GM23338 (cell line): Measurements from ENCODE around the gene IL36B. TPM values are rescaled to one million over a fixed set of nuclear protein-coding genes. Genes with fewer than 3 reads are reported as not detected.

Experiments used
- ATAC-seq: fragments of 200-7000 bp; cut with Tn5 transposase; 3 replicates; pipeline ENCODE4 v1.9.1; 2020
- DNase-seq: peaks from one replicate; pipeline ENCODE4 v3.0.0-alpha.2; 2015; ENCODE audit warnings: low spot score
- H2AFZ ChIP-seq: fragments of 200-600 bp; sonication (generic); 2 replicates; pipeline ENCODE4 v1.8.0; 2016; ENCODE audit warnings: antibody characterized with exemption, mild to moderate bottlenecking, moderate library complexity
- H3F3A ChIP-seq: fragments of 200-600 bp; sonication (generic); replicated peaks from 2 replicates; pipeline ENCODE4 v1.8.0; 2017; ENCODE audit warnings: antibody characterized with exemption, mixed run types, low read depth
- H3K27ac ChIP-seq: fragments of 200-600 bp; sonication (generic); 2 replicates; pipeline ENCODE4 v1.6.1; 2016; ENCODE audit warnings: low read depth
- H3K27me3 ChIP-seq: fragments of 200-600 bp; sonication (generic); 2 replicates; pipeline ENCODE4 v1.8.0; 2016; ENCODE audit warnings: mild to moderate bottlenecking, mixed run types, moderate library complexity; ENCODE audit not compliant: insufficient read depth
- H3K36me3 ChIP-seq: fragments of 200-600 bp; sonication (generic); 2 replicates; pipeline ENCODE4 v1.8.0; 2016; ENCODE audit warnings: mild to moderate bottlenecking; ENCODE audit not compliant: insufficient read depth
- H3K4me1 ChIP-seq: fragments of 200-600 bp; sonication (generic); 2 replicates; pipeline ENCODE4 v1.8.0; 2016; ENCODE audit warnings: mild to moderate bottlenecking, moderate library complexity; ENCODE audit not compliant: insufficient read depth
- H3K4me2 ChIP-seq: fragments of 200-600 bp; sonication (generic); 2 replicates; pipeline ENCODE4 v1.7.1; 2017; ENCODE audit warnings: mixed run types
- H3K4me3 ChIP-seq: fragments of 200-600 bp; sonication (generic); 2 replicates; pipeline ENCODE4 v1.6.1; 2016; ENCODE audit warnings: mixed run types
- H3K79me2 ChIP-seq: fragments of 200-600 bp; sonication (generic); replicated peaks from 2 replicates; pipeline ENCODE4 v1.8.0; 2017; ENCODE audit warnings: mild to moderate bottlenecking; ENCODE audit not compliant: insufficient read depth
- H3K9me2 ChIP-seq: fragments of 200-600 bp; sonication (generic); 2 replicates; pipeline ENCODE4 v1.8.0; 2017; ENCODE audit not compliant: insufficient read depth
- H4K20me1 ChIP-seq: fragments of 200-600 bp; sonication (generic); replicated peaks from 2 replicates; pipeline ENCODE4 v1.8.0; 2017; ENCODE audit warnings: mild to moderate bottlenecking; ENCODE audit not compliant: insufficient read depth
- H3K27ac Mint-ChIP-seq: 2 replicates; pipeline ENCODE4 v1.8.0; 2020; ENCODE audit warnings: inconsistent platforms, mild to moderate bottlenecking, moderate library complexity, mixed read lengths
- H3K27me3 Mint-ChIP-seq: 3 replicates; pipeline ENCODE4 v1.8.0; 2022; ENCODE audit warnings: low read depth, mild to moderate bottlenecking, moderate library complexity, mixed read lengths, inconsistent platforms; ENCODE audit not compliant: insufficient read depth, poor library complexity
- H3K36me3 Mint-ChIP-seq: 3 replicates; pipeline ENCODE4 v1.8.0; 2021; ENCODE audit warnings: low read depth, mild to moderate bottlenecking, inconsistent platforms, moderate library complexity, mixed read lengths
- H3K4me1 Mint-ChIP-seq: 3 replicates; pipeline ENCODE4 v1.8.0; 2020; ENCODE audit warnings: mild to moderate bottlenecking, inconsistent platforms, mixed read lengths
- H3K4me3 Mint-ChIP-seq: 3 replicates; pipeline ENCODE4 v1.8.0; 2021; ENCODE audit warnings: moderate library complexity, mild to moderate bottlenecking, inconsistent platforms, mixed read lengths
- H3K9me3 Mint-ChIP-seq: 3 replicates; pipeline ENCODE4 v1.8.0; 2020; ENCODE audit warnings: moderate library complexity, mild to moderate bottlenecking, inconsistent platforms, mixed read lengths
- CREB1 ChIP-seq: fragments of 250-450 bp; sonication (Bioruptor Pico); IDR thresholded peaks from 2 replicates; pipeline ENCODE4 v1.5.0; 2020; ENCODE audit warnings: low read depth, mild to moderate bottlenecking, moderate library complexity
- EZH2phosphoT487 ChIP-seq: fragments of 200-600 bp; sonication (generic); IDR thresholded peaks from one replicate; pipeline ENCODE4 v1.8.1; 2018; ENCODE audit warnings: antibody characterized with exemption; ENCODE audit not compliant: unreplicated experiment
- POLR2AphosphoS5 ChIP-seq: IDR thresholded peaks from 2 replicates; pipeline ENCODE4 v1.6.1; 2016; ENCODE audit warnings: antibody characterized with exemption, low read depth
- STAT1 ChIP-seq: IDR thresholded peaks from one replicate; pipeline ENCODE4 v1.6.1; 2016; ENCODE audit warnings: antibody characterized with exemption; ENCODE audit not compliant: unreplicated experiment
- polyA plus RNA-seq: library from polyadenylated mRNA; unstranded; fragments of >200 nt; fragmentation: Nextera tagmentation; extraction: Ambion mirVana; gene quantifications from 2 replicates; pipeline ENCODE4 v1.2.1, GENCODE V29; 2016
- total RNA-seq: library from RNA; depleted of rRNA; stranded (reverse); fragments of >200 nt; shearing (Covaris generic); gene quantifications from 2 replicates; pipeline ENCODE4 v1.2.3, GENCODE V29; 2014
- TF ChIP-seq, protein P1 (sequence below), 2 experiments: fragments of 200-600 bp in 1 of 2; sonication (generic) in 1 of 2; conservative IDR thresholded peaks; 2 replicates each; pipeline versions ENCODE4 v1.5.1 to v1.6.1; 2016 to 2017; ENCODE audit warnings: antibody characterized with exemption in 2 of 2, low read depth in 2 of 2, mild to moderate bottlenecking in 2 of 2, moderate library complexity in 1 of 2
- TF ChIP-seq, protein P2 (sequence below): IDR thresholded peaks from 2 replicates; pipeline ENCODE4 v1.6.1; 2016; ENCODE audit warnings: antibody characterized with exemption
- TF ChIP-seq, protein P3 (sequence below): IDR thresholded peaks from one replicate; pipeline ENCODE4 v1.6.1; 2018; ENCODE audit warnings: antibody characterized with exemption; ENCODE audit not compliant: unreplicated experiment
- TF ChIP-seq, protein P4 (sequence below): fragments of 250-450 bp; sonication (Bioruptor Pico); IDR thresholded peaks from 2 replicates; pipeline ENCODE4 v1.5.0; 2020; ENCODE audit warnings: mild to moderate bottlenecking, moderate library complexity

IL36B gene
- total and polyA plus RNA-seq, 2 experiments from 2014 or later, result not detected

DNA sequence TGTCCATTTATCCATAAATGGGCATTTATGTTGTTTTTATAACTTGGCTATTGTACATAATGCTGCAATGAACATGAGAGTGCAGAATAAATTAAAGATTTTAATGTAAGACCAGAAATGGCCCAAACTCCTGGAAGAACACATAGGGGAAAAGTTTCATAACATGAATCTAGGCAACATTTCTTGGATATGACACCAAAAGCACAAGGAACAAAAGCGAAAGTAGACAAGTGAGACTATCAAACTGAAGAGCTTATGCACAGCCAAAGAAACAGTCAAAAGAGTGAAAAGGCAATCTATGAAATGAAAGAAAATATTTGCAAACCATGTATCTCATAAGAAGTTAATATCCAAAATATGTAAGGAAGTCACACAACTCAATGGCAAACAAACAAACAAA is 41.6 kb downstream of the IL36B start (continued):
- TF ChIP-seq, protein P1, sequence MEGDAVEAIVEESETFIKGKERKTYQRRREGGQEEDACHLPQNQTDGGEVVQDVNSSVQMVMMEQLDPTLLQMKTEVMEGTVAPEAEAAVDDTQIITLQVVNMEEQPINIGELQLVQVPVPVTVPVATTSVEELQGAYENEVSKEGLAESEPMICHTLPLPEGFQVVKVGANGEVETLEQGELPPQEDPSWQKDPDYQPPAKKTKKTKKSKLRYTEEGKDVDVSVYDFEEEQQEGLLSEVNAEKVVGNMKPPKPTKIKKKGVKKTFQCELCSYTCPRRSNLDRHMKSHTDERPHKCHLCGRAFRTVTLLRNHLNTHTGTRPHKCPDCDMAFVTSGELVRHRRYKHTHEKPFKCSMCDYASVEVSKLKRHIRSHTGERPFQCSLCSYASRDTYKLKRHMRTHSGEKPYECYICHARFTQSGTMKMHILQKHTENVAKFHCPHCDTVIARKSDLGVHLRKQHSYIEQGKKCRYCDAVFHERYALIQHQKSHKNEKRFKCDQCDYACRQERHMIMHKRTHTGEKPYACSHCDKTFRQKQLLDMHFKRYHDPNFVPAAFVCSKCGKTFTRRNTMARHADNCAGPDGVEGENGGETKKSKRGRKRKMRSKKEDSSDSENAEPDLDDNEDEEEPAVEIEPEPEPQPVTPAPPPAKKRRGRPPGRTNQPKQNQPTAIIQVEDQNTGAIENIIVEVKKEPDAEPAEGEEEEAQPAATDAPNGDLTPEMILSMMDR (conservative IDR thresholded peaks at IDR 0.05; ENCODE audit: low read depth in 2 of 2), result no peak
- TF ChIP-seq, protein P2, sequence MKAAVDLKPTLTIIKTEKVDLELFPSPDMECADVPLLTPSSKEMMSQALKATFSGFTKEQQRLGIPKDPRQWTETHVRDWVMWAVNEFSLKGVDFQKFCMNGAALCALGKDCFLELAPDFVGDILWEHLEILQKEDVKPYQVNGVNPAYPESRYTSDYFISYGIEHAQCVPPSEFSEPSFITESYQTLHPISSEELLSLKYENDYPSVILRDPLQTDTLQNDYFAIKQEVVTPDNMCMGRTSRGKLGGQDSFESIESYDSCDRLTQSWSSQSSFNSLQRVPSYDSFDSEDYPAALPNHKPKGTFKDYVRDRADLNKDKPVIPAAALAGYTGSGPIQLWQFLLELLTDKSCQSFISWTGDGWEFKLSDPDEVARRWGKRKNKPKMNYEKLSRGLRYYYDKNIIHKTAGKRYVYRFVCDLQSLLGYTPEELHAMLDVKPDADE, result no peak

DNA sequence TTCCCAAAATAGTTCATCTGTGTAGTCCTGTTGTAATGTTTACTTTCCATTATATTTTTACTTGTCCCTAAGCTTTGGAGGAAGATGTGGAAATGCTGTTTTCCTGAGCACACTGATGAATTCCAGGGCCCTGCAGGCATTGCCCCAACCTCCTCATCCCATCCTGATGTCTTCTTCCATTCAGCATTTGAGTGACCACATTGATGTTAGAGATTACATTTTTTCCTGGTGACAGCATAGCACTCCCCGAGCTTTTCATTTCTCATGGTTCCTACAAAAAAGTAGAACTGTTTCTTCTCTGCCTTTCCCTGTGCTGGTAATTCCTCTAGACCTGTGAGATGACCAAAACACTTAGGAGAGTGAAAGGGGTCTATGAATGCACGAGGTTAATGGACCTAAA is 42.6 kb downstream of the IL36B start:
- H3K36me3 Mint-ChIP-seq, result no peaks in the 10 kb centered on the region
- ATAC-seq, result no peak
- no peaks in the 10 kb centered on the region; the same call in 2 of the 3 replicates for H3K9me3 Mint-ChIP-seq
- TF ChIP-seq, protein P1 (conservative IDR thresholded peaks at IDR 0.05; ENCODE audit: low read depth in 2 of 2), result no peak
- TF ChIP-seq, protein P3, sequence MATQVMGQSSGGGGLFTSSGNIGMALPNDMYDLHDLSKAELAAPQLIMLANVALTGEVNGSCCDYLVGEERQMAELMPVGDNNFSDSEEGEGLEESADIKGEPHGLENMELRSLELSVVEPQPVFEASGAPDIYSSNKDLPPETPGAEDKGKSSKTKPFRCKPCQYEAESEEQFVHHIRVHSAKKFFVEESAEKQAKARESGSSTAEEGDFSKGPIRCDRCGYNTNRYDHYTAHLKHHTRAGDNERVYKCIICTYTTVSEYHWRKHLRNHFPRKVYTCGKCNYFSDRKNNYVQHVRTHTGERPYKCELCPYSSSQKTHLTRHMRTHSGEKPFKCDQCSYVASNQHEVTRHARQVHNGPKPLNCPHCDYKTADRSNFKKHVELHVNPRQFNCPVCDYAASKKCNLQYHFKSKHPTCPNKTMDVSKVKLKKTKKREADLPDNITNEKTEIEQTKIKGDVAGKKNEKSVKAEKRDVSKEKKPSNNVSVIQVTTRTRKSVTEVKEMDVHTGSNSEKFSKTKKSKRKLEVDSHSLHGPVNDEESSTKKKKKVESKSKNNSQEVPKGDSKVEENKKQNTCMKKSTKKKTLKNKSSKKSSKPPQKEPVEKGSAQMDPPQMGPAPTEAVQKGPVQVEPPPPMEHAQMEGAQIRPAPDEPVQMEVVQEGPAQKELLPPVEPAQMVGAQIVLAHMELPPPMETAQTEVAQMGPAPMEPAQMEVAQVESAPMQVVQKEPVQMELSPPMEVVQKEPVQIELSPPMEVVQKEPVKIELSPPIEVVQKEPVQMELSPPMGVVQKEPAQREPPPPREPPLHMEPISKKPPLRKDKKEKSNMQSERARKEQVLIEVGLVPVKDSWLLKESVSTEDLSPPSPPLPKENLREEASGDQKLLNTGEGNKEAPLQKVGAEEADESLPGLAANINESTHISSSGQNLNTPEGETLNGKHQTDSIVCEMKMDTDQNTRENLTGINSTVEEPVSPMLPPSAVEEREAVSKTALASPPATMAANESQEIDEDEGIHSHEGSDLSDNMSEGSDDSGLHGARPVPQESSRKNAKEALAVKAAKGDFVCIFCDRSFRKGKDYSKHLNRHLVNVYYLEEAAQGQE, result no peak
- TF ChIP-seq EZH2phosphoT487 (no peak), STAT1 (no peak), POLR2AphosphoS5 (no peak), CREB1 (CRISPR knock-in tag) (no peak)
- TF ChIP-seq, protein P4, sequence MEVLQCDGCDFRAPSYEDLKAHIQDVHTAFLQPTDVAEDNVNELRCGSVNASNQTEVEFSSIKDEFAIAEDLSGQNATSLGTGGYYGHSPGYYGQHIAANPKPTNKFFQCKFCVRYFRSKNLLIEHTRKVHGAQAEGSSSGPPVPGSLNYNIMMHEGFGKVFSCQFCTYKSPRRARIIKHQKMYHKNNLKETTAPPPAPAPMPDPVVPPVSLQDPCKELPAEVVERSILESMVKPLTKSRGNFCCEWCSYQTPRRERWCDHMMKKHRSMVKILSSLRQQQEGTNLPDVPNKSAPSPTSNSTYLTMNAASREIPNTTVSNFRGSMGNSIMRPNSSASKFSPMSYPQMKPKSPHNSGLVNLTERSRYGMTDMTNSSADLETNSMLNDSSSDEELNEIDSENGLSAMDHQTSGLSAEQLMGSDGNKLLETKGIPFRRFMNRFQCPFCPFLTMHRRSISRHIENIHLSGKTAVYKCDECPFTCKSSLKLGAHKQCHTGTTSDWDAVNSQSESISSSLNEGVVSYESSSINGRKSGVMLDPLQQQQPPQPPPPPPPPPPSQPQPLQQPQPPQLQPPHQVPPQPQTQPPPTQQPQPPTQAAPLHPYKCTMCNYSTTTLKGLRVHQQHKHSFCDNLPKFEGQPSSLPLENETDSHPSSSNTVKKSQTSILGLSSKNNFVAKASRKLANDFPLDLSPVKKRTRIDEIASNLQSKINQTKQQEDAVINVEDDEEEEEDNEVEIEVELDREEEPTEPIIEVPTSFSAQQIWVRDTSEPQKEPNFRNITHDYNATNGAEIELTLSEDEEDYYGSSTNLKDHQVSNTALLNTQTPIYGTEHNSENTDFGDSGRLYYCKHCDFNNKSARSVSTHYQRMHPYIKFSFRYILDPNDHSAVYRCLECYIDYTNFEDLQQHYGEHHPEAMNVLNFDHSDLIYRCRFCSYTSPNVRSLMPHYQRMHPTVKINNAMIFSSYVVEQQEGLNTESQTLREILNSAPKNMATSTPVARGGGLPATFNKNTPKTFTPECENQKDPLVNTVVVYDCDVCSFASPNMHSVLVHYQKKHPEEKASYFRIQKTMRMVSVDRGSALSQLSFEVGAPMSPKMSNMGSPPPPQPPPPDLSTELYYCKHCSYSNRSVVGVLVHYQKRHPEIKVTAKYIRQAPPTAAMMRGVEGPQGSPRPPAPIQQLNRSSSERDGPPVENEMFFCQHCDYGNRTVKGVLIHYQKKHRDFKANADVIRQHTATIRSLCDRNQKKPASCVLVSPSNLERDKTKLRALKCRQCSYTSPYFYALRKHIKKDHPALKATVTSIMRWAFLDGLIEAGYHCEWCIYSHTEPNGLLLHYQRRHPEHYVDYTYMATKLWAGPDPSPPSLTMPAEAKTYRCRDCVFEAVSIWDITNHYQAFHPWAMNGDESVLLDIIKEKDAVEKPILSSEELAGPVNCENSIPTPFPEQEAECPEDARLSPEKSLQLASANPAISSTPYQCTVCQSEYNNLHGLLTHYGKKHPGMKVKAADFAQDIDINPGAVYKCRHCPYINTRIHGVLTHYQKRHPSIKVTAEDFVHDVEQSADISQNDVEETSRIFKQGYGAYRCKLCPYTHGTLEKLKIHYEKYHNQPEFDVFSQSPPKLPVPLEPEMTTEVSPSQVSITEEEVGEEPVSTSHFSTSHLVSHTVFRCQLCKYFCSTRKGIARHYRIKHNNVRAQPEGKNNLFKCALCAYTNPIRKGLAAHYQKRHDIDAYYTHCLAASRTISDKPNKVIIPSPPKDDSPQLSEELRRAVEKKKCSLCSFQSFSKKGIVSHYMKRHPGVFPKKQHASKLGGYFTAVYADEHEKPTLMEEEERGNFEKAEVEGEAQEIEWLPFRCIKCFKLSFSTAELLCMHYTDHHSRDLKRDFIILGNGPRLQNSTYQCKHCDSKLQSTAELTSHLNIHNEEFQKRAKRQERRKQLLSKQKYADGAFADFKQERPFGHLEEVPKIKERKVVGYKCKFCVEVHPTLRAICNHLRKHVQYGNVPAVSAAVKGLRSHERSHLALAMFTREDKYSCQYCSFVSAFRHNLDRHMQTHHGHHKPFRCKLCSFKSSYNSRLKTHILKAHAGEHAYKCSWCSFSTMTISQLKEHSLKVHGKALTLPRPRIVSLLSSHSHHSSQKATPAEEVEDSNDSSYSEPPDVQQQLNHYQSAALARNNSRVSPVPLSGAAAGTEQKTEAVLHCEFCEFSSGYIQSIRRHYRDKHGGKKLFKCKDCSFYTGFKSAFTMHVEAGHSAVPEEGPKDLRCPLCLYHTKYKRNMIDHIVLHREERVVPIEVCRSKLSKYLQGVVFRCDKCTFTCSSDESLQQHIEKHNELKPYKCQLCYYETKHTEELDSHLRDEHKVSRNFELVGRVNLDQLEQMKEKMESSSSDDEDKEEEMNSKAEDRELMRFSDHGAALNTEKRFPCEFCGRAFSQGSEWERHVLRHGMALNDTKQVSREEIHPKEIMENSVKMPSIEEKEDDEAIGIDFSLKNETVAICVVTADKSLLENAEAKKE (CRISPR knock-in tag), result no peak
- TF ChIP-seq, protein P2, result no peak

More for the DNA sequence above, 42.6 kb downstream of the IL36B start:
- DNase-seq, result no peak
- Histone ChIP-seq H4K20me1 (no peaks in the 10 kb centered on the region), H3K27me3 (no peaks in the 10 kb centered on the region), H3K4me1 (no peaks in the 10 kb centered on the region), H3K79me2 (no peaks in the 10 kb centered on the region), H2AFZ (no peak overlapping the region), H3K27ac (no peak overlapping the region), H3K36me3 (no peaks in the 10 kb centered on the region), H3K4me2 (no peak overlapping the region), H3F3A (no peaks in the 10 kb centered on the region), H3K9me2 (0 out of 2 replicates have a peak, but pooled peaks cover 4% of the 10 kb centered on the region), H3K4me3 (no peak overlapping the region)
- H3K27me3 Mint-ChIP-seq, result peaks cover 4% of the 10 kb centered on the region
- H3K4me1 Mint-ChIP-seq, result no peaks in the 10 kb centered on the region
- no peak overlapping the region for H3K4me3 Mint-ChIP-seq
- no peak overlapping the region for H3K27ac Mint-ChIP-seq
